ENCODE data around the gene OCA2.
"Not testable (repeated sequence)": the region's sequence is repeated elsewhere in the genome, so short reads cannot be mapped to it uniquely, and the experiment has no call there.

Gene OCA2

DNA sequence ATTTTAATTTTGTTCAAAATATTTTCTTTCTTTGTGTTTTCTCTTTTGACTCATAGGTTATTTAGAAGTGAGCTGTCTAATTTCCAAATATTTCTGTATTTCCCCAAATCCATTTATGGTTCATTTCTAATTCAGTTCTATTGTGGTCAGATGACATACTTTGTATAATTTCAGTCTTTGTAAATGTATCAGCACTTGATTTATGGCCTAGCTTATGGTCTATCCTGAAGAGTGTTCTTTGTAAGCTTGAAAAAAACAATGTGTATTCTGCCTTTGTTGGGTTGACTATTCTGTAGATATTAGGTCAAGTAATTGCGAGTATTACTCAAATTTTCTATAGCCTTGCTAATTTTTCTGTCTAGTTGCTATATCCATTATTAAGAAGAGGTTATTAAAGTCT, 311.2 kb downstream of the OCA2 start:
- H3K4me3 ChIP-seq (ENCODE audit: low read depth, low read length) = no peak overlapping the region

DNA sequence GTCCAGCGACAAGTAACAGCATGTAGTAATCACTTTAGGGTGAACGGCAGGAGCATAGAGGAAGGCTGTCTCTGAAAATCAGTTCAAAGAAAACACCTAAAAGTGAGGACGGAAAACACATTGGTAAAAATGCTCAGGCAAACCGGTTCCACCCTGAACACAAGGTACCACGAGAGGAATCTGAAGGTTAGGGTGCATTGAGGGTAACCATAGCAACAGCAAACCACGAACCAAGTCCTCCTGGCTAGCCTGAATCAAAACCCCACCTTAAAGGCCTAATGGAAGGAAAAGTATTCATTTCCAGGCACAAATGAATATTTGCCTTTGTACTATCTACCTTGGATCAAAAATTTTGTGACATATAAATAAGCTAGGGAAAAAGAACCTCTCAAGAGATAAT, 315.0 kb downstream of the OCA2 start:
- no peak overlapping the region for H3K4me3 ChIP-seq (ENCODE audit: low read depth, low read length)

DNA sequence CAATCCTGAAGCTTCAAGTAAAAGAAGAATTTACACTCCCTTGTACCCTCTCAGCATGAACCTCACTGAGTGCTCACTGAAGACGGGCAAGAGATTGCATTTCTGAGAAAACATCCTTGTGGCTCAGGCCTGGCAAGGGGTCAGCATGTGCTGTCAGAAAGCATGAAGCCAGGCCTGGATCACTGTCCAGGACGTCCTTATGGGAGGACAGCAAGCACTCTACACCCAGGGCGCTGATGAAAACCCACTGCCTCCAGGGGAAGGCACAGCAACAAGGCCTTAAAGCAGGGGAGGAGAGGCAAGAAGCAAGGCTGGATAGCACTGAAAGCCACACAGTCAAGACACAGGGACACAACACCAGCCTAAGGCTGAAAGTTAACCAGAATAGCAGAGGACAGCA, 315.4 kb downstream of the OCA2 start:
- no peak overlapping the region for H3K4me3 ChIP-seq (ENCODE audit: low read depth, low read length)

DNA sequence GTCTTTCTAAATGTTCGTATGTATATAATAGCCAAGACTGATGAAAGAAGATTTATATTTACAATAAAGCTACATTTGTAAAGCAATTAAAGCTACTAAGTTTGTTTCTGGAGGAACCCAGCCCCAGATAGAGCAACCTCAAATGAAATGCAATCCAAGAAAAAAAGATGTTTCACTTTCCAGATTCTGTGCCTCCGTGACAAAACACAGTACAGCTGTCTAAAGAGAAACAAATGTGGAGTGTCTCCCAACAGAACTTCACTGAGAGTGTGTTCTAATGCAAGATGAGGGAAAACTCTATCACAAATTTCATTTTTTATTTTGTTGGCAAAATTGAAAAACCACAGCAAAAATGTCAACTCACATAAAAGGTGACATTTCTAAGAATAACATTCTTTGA, 317.0 kb downstream of the OCA2 start:
- H3K4me3 ChIP-seq (ENCODE audit: low read depth, low read length) = no peak overlapping the region

DNA sequence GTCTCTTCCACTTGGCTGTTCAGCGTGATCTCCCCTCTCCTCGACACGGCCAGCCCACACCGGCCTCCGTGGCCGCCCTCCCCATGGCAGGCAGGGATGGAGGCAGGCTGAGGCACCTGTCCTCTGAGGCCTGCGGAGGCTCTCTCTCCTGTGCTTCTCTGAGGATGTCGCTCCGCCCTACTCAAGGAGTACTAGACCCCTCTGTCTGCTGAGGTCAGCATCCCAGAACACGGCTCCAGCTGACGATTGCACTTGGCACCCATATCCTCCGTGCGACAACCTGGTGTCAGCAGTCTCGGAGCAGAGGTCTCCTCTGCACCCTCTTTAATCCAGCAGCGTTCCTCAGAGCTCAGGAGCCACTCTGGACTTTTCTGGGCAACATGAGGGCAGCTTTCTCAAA, 322.6 kb downstream of the OCA2 start:
- H3K4me3 ChIP-seq (ENCODE audit: low read depth, low read length) = no peak overlapping the region

DNA sequence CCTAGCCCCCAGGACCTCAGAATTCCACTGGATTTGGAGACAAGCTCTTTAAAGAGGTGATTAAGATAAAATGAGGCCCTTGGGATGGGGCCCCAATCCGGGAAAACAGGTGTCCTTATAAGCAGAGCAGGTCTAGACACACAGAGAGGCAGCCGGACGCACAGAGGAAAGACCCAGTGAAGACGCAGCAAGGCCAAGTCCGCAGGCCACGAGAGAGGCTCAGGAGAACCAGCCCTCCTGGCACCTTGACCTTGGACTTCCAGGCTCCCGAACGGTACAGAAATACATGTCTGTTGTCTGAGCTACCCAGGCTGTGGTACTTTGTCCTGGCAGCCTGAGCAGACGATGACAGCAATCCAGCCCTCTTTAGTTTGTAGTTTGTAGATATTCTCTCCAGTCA, 324.5 kb downstream of the OCA2 start:
- H3K4me3 ChIP-seq (ENCODE audit: low read depth, low read length) = no peak overlapping the region

DNA sequence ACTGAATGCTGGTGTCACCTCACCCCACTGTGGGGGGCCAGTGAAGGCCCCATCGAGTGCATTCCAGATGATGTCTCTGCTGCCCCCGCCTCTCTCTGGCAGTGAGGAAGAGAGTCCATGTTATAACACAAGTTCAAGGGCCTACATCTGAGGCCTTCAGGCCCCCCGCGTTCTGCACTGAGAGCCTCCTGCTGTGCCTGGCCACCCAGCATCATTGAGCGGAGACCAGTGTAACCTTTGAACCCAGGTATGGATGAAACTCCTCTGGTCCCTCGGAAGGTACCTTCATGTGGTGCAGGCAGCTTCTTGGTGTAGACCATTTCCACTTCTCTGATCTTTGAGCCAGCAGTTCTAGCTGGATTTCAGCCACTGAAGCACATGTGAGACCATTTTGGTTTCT, 324.9 kb downstream of the OCA2 start:
- no peak overlapping the region for H3K4me3 ChIP-seq (ENCODE audit: low read depth, low read length)

DNA sequence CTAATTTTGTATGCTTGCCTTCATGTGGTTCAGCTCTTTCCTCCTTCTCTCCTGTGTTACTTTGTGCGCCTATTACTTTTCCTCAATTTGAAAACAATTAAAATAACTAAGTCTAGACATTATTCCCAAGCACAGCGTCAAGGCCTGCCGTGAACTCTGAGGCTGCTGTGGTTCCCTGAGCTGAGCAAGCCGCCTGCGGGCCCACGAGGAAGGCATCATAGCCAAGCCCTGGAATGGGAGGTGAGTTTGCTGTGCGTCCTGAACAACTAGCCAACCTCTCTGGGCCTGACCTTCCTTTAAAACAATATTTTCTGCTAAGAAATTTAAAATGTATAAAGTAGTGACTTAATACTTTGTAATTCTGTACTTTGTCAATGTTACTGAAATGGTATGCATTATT, 327.2 kb downstream of the OCA2 start:
- no peak overlapping the region for H3K4me3 ChIP-seq (ENCODE audit: low read depth, low read length)

DNA sequence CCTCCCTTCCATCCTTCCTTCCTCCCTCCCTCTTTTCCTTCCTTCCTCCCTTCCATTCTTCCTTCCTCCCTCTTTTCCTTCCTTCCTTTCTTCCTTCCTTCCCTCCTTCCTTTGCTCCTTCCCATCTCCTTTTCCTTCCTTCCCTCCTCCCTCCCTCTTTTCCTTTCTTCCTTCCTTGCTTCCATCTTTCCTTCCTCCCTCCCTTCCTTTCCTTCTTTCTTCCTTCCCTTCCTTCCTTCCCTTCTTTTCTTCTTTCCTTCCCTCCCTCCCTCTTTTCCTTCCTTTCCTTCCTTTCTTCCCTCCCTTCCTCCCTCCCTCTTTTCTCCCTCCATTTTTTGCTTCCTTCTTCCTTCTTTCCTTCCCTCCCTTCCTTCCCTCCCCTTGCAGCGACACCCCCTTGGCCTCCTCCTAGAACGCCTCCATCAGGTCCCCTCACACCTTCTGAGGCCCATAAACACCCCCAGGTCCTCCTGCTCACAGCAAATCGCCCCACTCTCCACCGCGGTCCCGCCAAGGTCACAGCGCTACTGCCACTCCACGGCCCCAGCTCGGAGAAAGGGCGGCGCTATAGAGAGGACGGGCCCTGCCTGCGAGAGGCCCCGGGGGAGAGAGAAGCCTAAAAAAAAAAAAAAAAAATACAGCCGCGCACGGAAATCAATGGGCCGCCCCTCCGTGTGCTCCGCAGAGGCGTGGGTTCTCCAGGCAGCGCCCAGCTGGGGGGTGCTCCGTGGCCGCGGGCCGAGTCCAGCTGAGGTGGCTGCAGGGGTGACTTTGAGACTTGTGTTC, 328.2 kb downstream of the OCA2 start:
- no peak overlapping the region for H3K4me3 ChIP-seq (ENCODE audit: low read depth, low read length)

DNA sequence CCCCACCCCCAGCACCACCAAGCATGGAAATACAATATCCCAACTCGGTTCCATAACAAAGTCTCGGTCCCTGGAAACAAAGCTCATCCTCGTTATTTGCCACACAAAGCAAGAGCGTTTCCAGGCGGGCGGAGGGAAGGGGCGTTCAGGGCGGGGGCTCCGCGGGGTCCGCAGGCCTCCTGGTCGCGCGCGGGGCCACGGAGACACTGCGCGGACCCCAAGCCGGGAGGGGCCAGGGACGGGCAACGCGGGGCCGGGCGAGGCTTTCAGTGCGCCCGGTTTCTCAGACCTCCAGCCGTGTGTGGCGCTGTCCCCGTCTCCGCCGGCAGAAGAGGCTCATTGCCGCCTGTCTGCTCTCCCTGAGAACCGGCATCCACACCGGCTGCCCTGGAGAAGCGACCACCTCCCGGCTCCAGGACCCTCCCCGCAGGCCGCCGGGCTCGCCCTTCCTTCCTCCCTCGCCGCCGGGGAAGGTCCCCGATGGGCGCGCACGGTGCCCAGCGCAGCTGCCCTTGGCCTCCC, 329.0 kb downstream of the OCA2 start:
- H3K4me3 ChIP-seq (ENCODE audit: low read depth, low read length) = no peak overlapping the region

DNA sequence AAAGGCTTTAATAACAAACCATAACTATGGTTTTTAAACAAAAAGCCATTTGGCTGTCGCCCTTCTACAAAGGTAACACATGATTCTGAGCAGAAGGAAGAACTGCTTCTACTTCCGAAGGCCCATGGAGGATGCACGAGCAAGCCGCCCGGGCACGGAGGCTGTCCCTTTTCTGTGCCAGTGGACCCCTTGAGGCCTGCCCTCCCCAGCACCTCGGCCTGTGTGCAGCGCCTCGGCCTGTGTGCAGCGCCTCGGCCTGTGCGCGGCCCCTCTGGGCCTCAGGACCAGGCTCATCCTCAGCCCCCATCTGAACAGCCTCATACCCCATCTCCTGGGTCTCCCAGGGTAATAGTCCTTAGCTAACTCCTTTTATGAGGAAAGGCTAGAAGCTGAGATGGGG, 329.5 kb downstream of the OCA2 start:
- no peak overlapping the region for H3K4me3 ChIP-seq (ENCODE audit: low read depth, low read length)

DNA sequence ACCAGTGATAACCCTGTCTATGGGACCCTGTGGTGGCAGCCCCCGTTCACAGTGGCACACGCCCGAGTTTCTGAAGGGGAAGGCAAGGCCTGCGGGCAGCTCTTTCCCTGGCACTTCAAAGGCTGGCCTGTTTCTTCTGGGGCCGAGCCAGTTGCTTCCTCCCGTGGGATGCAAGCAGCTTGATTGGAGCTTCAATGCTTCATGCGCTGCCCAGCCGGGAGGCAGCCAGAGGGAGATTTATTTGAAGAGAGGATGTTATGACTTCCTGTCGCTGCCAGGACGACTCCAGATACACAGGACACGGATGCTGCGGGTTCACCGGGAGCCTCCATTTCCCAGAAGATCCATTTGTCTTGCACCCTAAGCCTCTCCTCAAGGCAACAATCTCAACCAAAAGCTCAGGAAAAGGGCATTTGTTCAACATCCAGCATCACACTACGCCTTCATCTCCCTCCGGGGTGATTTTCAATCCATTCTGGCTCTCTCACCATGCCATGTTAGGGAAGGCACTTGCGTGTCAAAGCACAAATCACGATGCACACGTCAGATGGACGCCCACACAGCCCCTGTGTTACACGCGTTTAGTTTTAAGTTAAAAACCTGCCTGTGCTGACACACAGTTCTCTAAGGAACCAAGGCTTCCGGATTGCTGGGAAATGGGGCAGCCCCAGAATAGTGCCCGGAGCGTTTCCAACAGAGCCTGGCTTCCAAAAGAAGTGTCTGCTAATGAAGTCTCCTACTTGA, 330.2 kb downstream of the OCA2 start:
- no peak overlapping the region for H3K4me3 ChIP-seq (ENCODE audit: low read depth, low read length)

DNA sequence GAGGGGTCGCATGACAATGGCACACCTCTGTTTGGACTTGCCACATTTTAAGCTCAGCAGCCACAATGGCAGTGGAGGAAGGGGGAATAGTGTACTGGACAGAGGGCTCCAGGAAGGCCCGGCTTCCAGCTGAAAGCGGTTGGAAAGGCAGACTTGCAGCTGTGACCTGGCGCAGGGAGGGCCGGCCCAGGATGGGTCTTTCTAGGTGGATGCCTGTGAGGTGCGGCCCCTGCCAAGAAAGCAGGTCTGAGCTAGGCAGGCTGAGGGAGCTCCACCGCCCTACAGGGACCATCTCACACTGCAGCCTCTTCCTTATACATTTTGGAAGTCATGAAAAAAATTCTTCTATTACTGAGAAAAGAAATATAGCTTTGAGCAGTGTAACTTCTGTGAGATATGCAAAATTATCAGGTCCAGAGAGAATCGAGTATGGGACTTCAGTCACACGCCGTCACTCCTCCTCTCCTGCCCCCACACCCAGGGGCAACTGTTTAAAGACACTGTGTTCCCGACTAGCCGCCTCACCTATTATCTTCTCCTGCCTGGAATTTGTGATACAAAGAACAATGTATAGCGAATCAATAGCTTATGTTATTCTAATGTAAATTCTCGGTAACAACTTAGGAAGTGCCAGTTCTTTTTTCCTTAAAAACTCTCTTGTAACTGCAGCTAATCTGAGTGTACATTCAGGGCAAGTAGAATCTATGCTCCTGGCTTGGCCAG, 331.0 kb downstream of the OCA2 start:
- no peak overlapping the region for H3K4me3 ChIP-seq (ENCODE audit: low read depth, low read length)

DNA sequence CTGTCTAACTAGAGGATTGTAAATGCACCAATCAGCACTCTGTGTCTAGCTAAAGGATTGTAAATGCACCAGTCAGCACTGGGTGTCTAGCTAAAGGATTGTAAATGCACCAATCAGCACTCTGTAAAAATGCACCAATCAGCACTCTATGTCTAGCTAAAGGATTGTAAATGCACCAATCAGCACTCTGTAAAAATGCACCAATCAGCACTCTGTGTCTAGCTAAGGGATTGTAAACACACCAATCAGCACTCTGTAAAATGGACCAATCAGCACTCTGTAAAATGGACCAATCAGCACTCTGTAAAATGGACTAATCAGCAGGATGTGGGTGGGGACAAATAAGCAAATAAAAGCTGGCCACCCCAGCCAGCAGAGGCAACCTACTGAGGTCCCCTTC, 331.7 kb downstream of the OCA2 start:
- not testable (repeated sequence) for H3K4me3 ChIP-seq (ENCODE audit: low read depth, low read length)

DNA sequence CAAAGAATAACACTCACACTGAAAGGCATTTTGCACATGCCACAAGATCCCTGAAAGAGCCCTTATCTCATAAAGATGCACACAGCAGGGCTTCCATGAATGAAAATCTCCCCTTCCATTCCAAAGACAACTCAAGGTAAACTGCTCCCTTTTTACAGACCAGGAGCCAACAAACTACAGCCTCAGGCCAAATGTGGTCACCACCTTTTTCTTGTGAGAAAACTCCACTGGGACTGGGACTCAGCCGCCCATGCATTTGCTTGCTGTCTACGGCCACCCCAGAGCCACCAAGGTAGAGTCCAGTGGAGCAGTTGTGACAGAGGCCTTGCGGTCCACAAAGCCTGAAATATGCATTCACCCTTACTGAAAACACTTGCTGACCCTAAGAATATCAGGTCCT, 334.8 kb downstream of the OCA2 start:
- no peak overlapping the region for H3K4me3 ChIP-seq (ENCODE audit: low read depth, low read length)

DNA sequence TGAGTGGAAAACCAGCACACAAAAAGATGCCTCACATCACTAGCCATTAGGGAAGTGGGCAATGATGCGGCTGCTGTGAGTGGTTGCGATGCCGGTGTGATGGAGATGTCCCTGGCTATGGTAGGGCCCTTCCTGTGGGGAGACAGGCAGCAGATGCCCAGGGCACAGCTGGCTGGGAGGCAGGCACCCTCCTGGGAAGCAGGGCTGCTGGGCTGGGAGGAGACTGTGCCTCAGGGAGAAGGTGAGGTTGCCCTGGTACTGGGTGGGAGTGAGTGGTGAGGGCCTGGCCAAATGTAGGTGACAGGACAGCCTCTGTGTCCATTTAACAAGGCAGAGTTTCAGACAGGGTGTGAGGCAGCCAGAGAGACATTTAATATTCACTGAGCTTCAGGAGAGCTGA, 335.6 kb downstream of the OCA2 start:
- no peak overlapping the region for H3K4me3 ChIP-seq (ENCODE audit: low read depth, low read length)

DNA sequence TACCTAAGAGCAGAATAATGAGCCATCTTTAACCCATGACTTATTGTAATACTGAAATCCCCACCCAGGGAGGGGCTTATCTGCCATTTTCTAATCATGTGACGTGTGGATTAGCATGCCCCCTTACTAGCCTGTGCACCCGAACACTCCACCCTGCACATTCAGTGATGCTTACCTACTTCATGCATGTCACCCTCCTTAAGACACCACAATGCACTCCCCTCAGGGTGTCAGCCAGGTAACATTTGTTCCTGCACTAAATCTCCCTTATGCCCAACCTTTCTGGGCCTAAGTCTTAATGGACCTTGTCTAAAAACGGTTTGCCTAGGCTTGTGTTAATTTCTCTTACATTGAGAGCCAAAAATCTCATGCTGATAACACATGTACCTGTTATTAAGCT, 336.6 kb downstream of the OCA2 start:
- no peak overlapping the region for H3K4me3 ChIP-seq (ENCODE audit: low read depth, low read length)

DNA sequence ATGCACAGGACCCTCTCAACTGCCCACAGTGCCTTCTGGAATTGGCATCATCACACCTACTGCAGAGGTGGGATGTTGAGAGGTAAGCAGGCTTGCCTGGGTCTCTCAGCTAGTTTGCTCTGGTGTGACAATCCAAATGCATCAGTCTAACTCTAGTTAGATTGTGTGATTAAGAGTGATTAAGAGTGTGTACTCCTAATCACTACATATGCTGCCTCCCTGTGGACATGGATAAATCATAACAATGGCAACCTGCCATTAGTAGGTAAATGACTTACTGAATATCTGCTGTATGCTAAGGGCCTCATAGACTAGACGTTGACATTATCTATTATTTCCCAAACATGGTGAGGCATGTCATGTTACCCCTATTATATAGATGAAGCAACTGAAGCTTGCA, 342.1 kb downstream of the OCA2 start:
- H3K4me3 ChIP-seq (ENCODE audit: low read depth, low read length) = no peak overlapping the region

DNA sequence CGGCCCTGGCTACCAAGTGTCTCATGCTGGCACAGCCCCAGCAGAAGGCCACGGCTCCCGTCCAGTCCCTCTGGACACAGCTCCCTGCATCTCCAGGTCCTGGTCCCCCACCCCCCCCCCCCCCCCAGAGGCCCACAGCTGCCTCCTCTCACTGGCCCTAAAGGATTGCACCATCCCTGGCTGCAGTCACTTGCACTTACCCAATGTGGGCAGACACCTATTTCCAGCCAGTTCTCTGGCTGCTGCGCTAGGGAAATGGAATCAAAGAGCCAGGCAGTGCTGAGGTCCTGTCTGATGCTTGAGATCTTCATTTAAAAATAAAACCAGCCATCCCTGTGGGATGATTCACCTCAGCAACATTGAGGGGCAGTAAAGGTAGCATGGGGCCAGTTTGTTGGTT, 346.4 kb downstream of the OCA2 start:
- no peak overlapping the region for H3K4me3 ChIP-seq (ENCODE audit: low read depth, low read length)

DNA sequence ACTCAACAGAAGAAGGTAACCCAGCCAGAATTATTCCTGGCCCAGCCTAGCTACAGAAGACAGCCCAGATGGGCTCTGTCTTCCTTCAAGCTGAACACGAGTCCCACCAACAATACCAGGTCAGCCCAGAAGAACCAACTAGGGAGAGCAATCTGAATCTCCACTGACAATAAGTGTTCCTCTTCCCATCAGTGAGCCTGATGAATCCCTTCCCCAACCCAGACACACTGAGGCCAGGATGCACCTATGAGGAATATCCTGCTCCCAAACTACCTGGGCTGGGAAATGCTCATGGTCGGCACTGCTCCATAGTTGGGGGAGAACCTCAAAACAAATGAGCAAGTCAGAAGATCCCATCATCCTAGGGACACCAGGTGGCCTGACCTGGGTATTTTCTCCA, 351.1 kb downstream of the OCA2 start:
- no peak overlapping the region for H3K4me3 ChIP-seq (ENCODE audit: low read depth, low read length)

DNA sequence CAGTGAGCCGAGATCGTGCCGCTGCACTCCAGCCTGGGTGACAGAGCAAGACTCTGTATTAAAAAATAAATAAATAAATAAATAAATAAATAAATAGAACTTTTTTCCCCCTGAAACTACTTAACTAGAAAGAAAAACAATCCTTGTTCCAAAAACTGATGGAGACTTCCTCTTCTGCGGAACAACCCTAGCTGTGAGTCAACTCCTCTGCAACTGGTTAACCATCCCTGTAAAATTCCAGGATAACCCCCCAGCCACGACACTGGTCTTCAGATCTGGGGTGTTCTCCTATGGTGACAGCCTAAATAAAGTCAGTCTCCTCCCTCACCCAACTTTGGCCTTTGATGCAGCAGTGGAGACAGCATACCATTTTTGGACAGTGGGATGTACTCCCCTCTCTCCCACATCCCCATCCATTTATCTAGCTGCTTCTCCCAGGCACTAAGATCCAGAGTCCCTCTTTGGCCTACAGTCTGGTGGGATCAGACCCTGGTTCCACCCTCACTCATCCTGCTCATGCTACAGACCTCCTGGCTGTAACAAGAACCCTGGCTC, 352.6 kb downstream of the OCA2 start:
- no peak overlapping the region for H3K4me3 ChIP-seq (ENCODE audit: low read depth, low read length)
